MM.1S (cell line): ENCODE measurements around the gene TJAP1.

Experiments
- DNase-seq: peaks from one replicate; pipeline ENCODE4 v3.0.0-alpha.2; 2015
- H2AFZ ChIP-seq: fragments of 300-600 bp; sonication (generic); 2 replicates; pipeline ENCODE4 v1.6.0; 2016; ENCODE audit warnings: antibody characterized with exemption, low read length
- H3F3A ChIP-seq: fragments of 300-600 bp; sonication (generic); 2 replicates; pipeline ENCODE4 v1.6.1; 2016; ENCODE audit warnings: mild to moderate bottlenecking, antibody characterized with exemption, low read length, moderate library complexity, mixed read lengths; ENCODE audit not compliant: insufficient read depth
- H3K27ac ChIP-seq: fragments of 300-600 bp; sonication (generic); 2 replicates; pipeline ENCODE4 v1.5.1; 2016; ENCODE audit warnings: mild to moderate bottlenecking, low read length
- H3K27me3 ChIP-seq: fragments of 300-600 bp; sonication (generic); replicated peaks from 2 replicates; pipeline ENCODE4 v1.6.0; 2016; ENCODE audit warnings: low read length; ENCODE audit not compliant: insufficient read depth
- H3K36me3 ChIP-seq: fragments of 300-600 bp; sonication (generic); replicated peaks from 2 replicates; pipeline ENCODE4 v1.6.1; 2016; ENCODE audit warnings: mild to moderate bottlenecking, low read length, mixed read lengths; ENCODE audit not compliant: insufficient read depth
- H3K4me1 ChIP-seq: fragments of 300-600 bp; sonication (generic); 2 replicates; pipeline ENCODE4 v1.6.1; 2016; ENCODE audit warnings: low read length, mixed read lengths
- H3K4me2 ChIP-seq: fragments of 300-600 bp; sonication (generic); 2 replicates; pipeline ENCODE4 v1.6.0; 2016; ENCODE audit warnings: low read depth, low read length
- H3K4me3 ChIP-seq: fragments of 300-600 bp; sonication (generic); 2 replicates; pipeline ENCODE4 v1.5.1; 2016; ENCODE audit warnings: low read length, mixed read lengths
- H3K79me2 ChIP-seq: fragments of 300-600 bp; sonication (generic); 2 replicates; pipeline ENCODE4 v1.6.1; 2016; ENCODE audit warnings: mixed run types, low read length, mixed read lengths
- H3K9ac ChIP-seq: fragments of 300-600 bp; sonication (generic); 2 replicates; pipeline ENCODE4 v1.6.1; 2016; ENCODE audit warnings: low read length, mixed read lengths
- H3K9me2 ChIP-seq: fragments of 300-600 bp; sonication (generic); replicated peaks from 2 replicates; pipeline ENCODE4 v1.6.1; 2016; ENCODE audit warnings: mild to moderate bottlenecking, low read length, mixed read lengths; ENCODE audit not compliant: insufficient read depth
- H3K9me3 ChIP-seq: fragments of 300-600 bp; sonication (generic); replicated peaks from 2 replicates; pipeline ENCODE4 v1.6.1; 2016; ENCODE audit warnings: mild to moderate bottlenecking, low read length, mixed read lengths; ENCODE audit not compliant: insufficient read depth
- H4K20me1 ChIP-seq: fragments of 300-600 bp; sonication (generic); 2 replicates; pipeline ENCODE4 v1.6.1; 2016; ENCODE audit warnings: mild to moderate bottlenecking, low read length, moderate library complexity, mixed read lengths; ENCODE audit not compliant: insufficient read depth
- EZH2 ChIP-seq: fragments of 300-600 bp; sonication (generic); optimal IDR thresholded peaks from 2 replicates; pipeline ENCODE3; 2017; ENCODE audit warnings: low read depth, mild to moderate bottlenecking, antibody characterized with exemption, low read length, mixed read lengths
- EZH2phosphoT487 ChIP-seq: fragments of 300-600 bp; sonication (generic); IDR thresholded peaks from 2 replicates; pipeline ENCODE4 v1.6.1; 2018; ENCODE audit warnings: antibody characterized with exemption, low read length
- TF ChIP-seq, protein P1 (sequence below): fragments of 300-600 bp; sonication (generic); IDR thresholded peaks from 2 replicates; pipeline ENCODE4 v1.5.1; 2016; ENCODE audit warnings: antibody characterized with exemption, low read length, mixed read lengths

The TJAP1 gene, protein sequence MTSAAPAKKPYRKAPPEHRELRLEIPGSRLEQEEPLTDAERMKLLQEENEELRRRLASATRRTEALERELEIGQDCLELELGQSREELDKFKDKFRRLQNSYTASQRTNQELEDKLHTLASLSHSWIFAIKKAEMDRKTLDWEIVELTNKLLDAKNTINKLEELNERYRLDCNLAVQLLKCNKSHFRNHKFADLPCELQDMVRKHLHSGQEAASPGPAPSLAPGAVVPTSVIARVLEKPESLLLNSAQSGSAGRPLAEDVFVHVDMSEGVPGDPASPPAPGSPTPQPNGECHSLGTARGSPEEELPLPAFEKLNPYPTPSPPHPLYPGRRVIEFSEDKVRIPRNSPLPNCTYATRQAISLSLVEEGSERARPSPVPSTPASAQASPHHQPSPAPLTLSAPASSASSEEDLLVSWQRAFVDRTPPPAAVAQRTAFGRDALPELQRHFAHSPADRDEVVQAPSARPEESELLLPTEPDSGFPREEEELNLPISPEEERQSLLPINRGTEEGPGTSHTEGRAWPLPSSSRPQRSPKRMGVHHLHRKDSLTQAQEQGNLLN

DNA sequence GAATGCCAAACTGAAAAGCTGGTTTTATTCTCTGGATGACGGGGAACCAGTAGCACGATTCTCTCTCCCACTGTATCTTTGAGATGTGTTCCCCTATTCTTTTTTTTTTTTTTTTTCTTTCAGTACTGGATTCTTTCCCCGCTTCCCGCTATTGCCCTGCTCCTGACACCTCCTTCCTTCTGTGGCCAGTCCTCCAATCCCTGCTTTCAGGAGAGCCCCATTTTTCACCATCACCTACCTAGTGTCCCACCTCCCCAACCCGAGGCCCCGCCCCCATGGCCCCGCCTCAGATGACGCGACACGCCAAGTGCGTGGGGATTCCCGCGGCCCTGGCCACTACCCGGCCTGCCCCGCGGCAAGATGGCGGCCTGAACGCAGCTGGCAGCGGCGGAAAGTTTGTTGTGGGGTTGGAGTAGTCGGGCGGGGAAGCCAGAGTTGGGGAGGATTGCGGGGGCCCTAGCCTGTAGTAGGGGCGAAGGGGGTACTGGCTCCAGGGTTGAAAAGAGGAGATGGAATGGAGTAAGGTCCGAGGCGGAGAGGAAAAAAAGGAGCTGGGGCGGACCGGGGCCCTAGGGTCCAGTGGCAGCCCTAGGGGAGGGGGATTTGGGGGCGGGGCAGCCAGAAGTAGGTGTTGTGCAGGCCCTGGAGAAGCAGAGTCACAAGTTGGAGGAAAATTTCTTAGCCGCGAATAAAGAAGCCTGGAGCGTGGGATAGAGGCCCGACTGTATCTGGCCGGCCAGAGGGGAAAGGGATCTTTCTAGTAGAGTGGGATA lies at the start of gene TJAP1:
TJAP1 (plus strand) TSS at position 336 of the 773 bp plus-strand sequence. CDS start 21,432 bp downstream, outside the sequence.
- Histone ChIP-seq H3K4me2 (peak within 1 kb of the TSS; percentile 98), H4K20me1 (no peaks in the 10 kb centered on the region), H3K9me2 (no peaks in the 10 kb centered on the region), H3K4me1 (peaks cover 7% of the 10 kb centered on the region), H3K27ac (peak within 1 kb of the TSS; percentile 32; the same call in 1 of the 2 replicates), H3K9ac (peak within 1 kb of the TSS; percentile 85), H3K27me3 (no peaks in the 10 kb centered on the region), H2AFZ (peak within 1 kb of the TSS; percentile 95), H3K4me3 (peak within 1 kb of the TSS; percentile 79), H3K9me3 (no peaks in the 10 kb centered on the region), H3K36me3 (no peaks in the 10 kb centered on the region), H3K79me2 (peaks cover 46% of the 10 kb centered on the region), H3F3A (no peaks in the 10 kb centered on the region)
- TF ChIP-seq EZH2phosphoT487 (no peak), EZH2 (no peak)
- TF ChIP-seq, protein P1, sequence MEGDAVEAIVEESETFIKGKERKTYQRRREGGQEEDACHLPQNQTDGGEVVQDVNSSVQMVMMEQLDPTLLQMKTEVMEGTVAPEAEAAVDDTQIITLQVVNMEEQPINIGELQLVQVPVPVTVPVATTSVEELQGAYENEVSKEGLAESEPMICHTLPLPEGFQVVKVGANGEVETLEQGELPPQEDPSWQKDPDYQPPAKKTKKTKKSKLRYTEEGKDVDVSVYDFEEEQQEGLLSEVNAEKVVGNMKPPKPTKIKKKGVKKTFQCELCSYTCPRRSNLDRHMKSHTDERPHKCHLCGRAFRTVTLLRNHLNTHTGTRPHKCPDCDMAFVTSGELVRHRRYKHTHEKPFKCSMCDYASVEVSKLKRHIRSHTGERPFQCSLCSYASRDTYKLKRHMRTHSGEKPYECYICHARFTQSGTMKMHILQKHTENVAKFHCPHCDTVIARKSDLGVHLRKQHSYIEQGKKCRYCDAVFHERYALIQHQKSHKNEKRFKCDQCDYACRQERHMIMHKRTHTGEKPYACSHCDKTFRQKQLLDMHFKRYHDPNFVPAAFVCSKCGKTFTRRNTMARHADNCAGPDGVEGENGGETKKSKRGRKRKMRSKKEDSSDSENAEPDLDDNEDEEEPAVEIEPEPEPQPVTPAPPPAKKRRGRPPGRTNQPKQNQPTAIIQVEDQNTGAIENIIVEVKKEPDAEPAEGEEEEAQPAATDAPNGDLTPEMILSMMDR = no peak
- peak; percentile 88 for DNase-seq

GRCh38 chr6:43428112-43428570 lies 49.2 kb upstream of the TJAP1 start:
- H3K27me3 ChIP-seq = no peaks in the 10 kb centered on the region
- DNase-seq = peak; percentile 30
- H4K20me1 ChIP-seq = no peaks in the 10 kb centered on the region
- H3K4me1 ChIP-seq = peaks cover 7% of the 10 kb centered on the region
- H3K9me3 ChIP-seq = no peaks in the 10 kb centered on the region
- TF ChIP-seq, protein P1 = no peak
- TF ChIP-seq EZH2phosphoT487 (no peak), EZH2 (no peak)
- H3K79me2 ChIP-seq = peaks cover 21% of the 10 kb centered on the region
- H3K27ac ChIP-seq = peak overlapping the region; percentile 74
- H3K36me3 ChIP-seq = no peaks in the 10 kb centered on the region
- peak overlapping the region; percentile 75 for H3K9ac ChIP-seq
- peak overlapping the region; percentile 75 for H3K4me2 ChIP-seq
- peak overlapping the region; percentile 81 for H3K4me3 ChIP-seq
- no peaks in the 10 kb centered on the region for H3K9me2 ChIP-seq
- H2AFZ ChIP-seq = peak overlapping the region; percentile 93
- peaks cover 6% of the 10 kb centered on the region; the same call in 1 of the 2 replicates for H3F3A ChIP-seq

GRCh38 chr6:43428874-43429273 lies 48.5 kb upstream of the TJAP1 start:
- Histone ChIP-seq H3K36me3 (no peaks in the 10 kb centered on the region), H3K4me2 (peak overlapping the region; percentile 75), H3K4me3 (peak overlapping the region; percentile 81), H3K27me3 (no peaks in the 10 kb centered on the region), H3K79me2 (peaks cover 21% of the 10 kb centered on the region), H3K9me3 (no peaks in the 10 kb centered on the region), H4K20me1 (no peaks in the 10 kb centered on the region), H3K9me2 (no peaks in the 10 kb centered on the region), H2AFZ (peak overlapping the region; percentile 93; the same call in 1 of the 2 replicates), H3K4me1 (peaks cover 7% of the 10 kb centered on the region), H3K27ac (no peak overlapping the region), H3F3A (peaks cover 6% of the 10 kb centered on the region; the same call in 1 of the 2 replicates), H3K9ac (peak overlapping the region; percentile 75; the same call in 1 of the 2 replicates)
- DNase-seq = no peak
- TF ChIP-seq, protein P1 = no peak
